KMS-11 (cell line): ENCODE data around the gene FOXS1.

Experiments
- H2AFZ ChIP-seq: fragments of 200-600 bp; sonication (generic); 2 replicates; pipeline ENCODE4 v1.6.1; 2016; ENCODE audit warnings: antibody characterized with exemption, mixed run types, low read depth
- H3K27ac ChIP-seq: fragments of 200-600 bp; sonication (generic); 2 replicates; pipeline ENCODE4 v1.6.1; 2016; ENCODE audit warnings: mild to moderate bottlenecking, mixed run types
- H3K27me3 ChIP-seq: fragments of 200-600 bp; sonication (generic); 2 replicates; pipeline ENCODE4 v1.6.1; 2017; ENCODE audit warnings: mild to moderate bottlenecking, low read depth, mixed run types, moderate library complexity; ENCODE audit not compliant: insufficient read depth
- H3K36me3 ChIP-seq: fragments of 200-600 bp; sonication (generic); 2 replicates; pipeline ENCODE4 v1.6.1; 2017; ENCODE audit warnings: mild to moderate bottlenecking, mixed run types; ENCODE audit not compliant: insufficient read depth
- H3K4me1 ChIP-seq: fragments of 200-600 bp; sonication (generic); 2 replicates; pipeline ENCODE4 v1.6.1; 2016; ENCODE audit warnings: mild to moderate bottlenecking, low read depth, mixed run types; ENCODE audit not compliant: poor library complexity, severe bottlenecking
- H3K4me2 ChIP-seq: fragments of 200-600 bp; sonication (generic); 2 replicates; pipeline ENCODE4 v1.7.0; 2016; ENCODE audit warnings: mild to moderate bottlenecking, mixed run types
- H3K4me3 ChIP-seq: fragments of 200-600 bp; sonication (generic); IDR thresholded peaks from 2 replicates; pipeline ENCODE4 v1.6.1; 2017; ENCODE audit warnings: low read depth, low read length, mixed read lengths; ENCODE audit not compliant: insufficient read depth
- H3K79me2 ChIP-seq: fragments of 200-600 bp; sonication (generic); 2 replicates; pipeline ENCODE4 v1.6.1; 2016; ENCODE audit warnings: low read depth, mixed run types; ENCODE audit not compliant: insufficient read depth
- H3K9ac ChIP-seq: fragments of 200-600 bp; sonication (generic); 2 replicates; pipeline ENCODE4 v1.6.1; 2016; ENCODE audit warnings: mild to moderate bottlenecking, mixed run types
- H4K20me1 ChIP-seq: fragments of 200-600 bp; sonication (generic); 2 replicates; pipeline ENCODE4 v1.6.1; 2016; ENCODE audit warnings: mild to moderate bottlenecking, mixed run types; ENCODE audit not compliant: insufficient read depth
- TF ChIP-seq, protein P1 (sequence below): fragments of 200-600 bp; sonication (generic); conservative IDR thresholded peaks from 2 replicates; pipeline ENCODE4 v1.6.1; 2017; ENCODE audit warnings: low read depth, mild to moderate bottlenecking, antibody characterized with exemption, low read length, moderate library complexity, mixed read lengths

FOXS1 gene

DNA sequence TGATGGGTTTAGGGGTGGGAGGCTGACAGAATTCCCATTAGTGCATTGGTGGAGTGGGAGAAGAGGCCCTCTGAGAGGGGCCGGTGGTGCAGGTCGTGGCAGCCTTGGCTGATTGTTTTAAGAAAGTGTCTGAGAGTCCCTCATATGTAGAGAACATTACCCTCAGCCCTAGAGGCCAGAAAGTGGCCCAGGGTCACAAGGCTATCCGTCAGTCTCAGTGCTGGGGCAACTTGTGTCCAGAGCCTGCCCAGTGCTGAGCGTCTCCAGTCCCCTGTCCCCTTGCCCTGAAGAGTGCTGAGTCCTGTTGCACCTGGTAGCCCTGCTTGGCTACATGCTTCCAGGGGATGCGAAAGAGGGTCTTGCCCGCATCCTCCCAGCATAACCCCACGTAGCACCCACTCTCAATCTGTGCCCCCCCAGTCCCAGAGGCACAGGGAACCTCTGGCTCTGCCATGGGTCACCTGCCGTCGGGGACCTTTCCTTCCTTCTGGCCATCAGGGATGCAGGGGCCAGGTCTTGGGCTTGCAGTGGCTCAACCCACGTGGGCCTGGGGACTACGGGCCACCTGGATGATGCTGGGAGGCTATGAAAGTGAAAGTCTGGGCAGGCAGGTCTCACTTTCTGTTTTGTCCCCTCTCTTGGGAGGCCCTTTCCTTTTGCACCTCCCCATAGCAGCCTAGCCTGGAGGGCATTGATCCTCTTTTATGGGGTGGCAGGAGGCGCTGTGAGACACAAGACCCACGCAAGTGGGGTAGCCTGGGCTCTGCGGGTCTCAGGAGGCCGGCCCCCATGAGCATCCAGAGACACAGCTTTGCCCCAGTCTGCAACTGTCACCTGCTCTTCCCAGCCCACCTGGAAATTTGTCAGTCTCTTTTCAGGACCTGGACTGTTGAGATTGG is 12.7 kb upstream of the FOXS1 start:
- H3K27me3 ChIP-seq = peaks cover 87% of the 10 kb centered on the region

DNA sequence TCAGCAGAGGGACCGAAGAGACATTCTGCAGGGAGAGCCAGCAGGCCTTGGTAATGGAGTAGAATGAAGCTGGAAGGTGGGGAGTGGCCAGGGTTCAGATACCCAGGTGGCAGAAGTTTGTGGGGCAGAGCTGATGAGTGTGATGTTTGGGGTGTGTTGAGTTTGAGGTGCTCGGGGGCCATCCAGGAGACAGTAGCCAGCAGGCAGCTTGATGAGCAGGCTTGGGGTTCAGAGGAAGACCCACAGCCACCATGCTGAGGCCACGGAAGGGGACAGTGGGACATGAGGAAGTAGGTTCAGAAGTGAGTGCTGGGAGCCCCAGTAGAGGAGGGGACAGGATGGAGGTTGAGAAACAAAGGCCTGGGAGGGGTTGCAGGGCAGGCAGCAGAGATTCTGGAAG is 11.1 kb upstream of the FOXS1 start:
- Histone ChIP-seq H3K27me3 (peaks cover 89% of the 10 kb centered on the region), H3K4me1 (peaks cover 23% of the 10 kb centered on the region), H3K9ac (no peak overlapping the region), H3K4me3 (no peak overlapping the region), H3K4me2 (no peak overlapping the region), H4K20me1 (no peaks in the 10 kb centered on the region), H2AFZ (no peak overlapping the region), H3K36me3 (no peaks in the 10 kb centered on the region), H3K79me2 (no peaks in the 10 kb centered on the region), H3K27ac (no peak overlapping the region)
- TF ChIP-seq, protein P1, sequence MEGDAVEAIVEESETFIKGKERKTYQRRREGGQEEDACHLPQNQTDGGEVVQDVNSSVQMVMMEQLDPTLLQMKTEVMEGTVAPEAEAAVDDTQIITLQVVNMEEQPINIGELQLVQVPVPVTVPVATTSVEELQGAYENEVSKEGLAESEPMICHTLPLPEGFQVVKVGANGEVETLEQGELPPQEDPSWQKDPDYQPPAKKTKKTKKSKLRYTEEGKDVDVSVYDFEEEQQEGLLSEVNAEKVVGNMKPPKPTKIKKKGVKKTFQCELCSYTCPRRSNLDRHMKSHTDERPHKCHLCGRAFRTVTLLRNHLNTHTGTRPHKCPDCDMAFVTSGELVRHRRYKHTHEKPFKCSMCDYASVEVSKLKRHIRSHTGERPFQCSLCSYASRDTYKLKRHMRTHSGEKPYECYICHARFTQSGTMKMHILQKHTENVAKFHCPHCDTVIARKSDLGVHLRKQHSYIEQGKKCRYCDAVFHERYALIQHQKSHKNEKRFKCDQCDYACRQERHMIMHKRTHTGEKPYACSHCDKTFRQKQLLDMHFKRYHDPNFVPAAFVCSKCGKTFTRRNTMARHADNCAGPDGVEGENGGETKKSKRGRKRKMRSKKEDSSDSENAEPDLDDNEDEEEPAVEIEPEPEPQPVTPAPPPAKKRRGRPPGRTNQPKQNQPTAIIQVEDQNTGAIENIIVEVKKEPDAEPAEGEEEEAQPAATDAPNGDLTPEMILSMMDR = no peak

More for the DNA sequence above, 12.7 kb upstream of the FOXS1 start:
- Histone ChIP-seq H3K79me2 (no peaks in the 10 kb centered on the region), H4K20me1 (no peaks in the 10 kb centered on the region), H3K4me1 (peaks cover 18% of the 10 kb centered on the region), H3K27ac (no peak overlapping the region), H2AFZ (no peak overlapping the region), H3K36me3 (no peaks in the 10 kb centered on the region), H3K4me3 (no peak overlapping the region), H3K9ac (no peak overlapping the region), H3K4me2 (peak overlapping the region; percentile 31; the same call in 1 of the 2 replicates)
- TF ChIP-seq, protein P1 = no peak

DNA sequence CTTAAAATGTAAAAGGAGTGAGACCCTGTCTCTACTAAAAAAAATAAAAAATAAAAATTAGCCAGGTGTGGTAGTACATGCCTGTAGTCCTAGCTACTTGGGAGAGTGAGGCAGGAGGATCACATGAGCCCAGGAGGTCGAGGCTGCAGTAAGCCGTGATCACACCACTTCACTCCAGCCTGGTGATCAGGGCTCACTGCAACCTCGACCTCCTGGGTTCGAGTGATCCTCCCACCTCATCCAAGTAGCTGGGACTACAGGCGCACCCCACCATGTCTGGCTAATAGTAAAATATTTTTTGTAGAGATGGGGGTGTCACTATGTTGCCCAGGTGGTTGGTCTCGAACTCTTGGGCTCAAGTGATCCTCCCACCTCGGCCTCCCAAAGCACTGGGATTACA is 8.1 kb upstream of the FOXS1 start:
- no peaks in the 10 kb centered on the region for H3K36me3 ChIP-seq
- H4K20me1 ChIP-seq = no peaks in the 10 kb centered on the region
- no peak overlapping the region for H3K4me3 ChIP-seq
- no peak overlapping the region for H3K27ac ChIP-seq
- H3K27me3 ChIP-seq = peaks cover 88% of the 10 kb centered on the region
- H3K79me2 ChIP-seq = no peaks in the 10 kb centered on the region
- no peak overlapping the region for H3K9ac ChIP-seq
- no peak overlapping the region for H2AFZ ChIP-seq
- H3K4me1 ChIP-seq = peaks cover 10% of the 10 kb centered on the region
- TF ChIP-seq, protein P1 = no peak
- no peak overlapping the region for H3K4me2 ChIP-seq

DNA sequence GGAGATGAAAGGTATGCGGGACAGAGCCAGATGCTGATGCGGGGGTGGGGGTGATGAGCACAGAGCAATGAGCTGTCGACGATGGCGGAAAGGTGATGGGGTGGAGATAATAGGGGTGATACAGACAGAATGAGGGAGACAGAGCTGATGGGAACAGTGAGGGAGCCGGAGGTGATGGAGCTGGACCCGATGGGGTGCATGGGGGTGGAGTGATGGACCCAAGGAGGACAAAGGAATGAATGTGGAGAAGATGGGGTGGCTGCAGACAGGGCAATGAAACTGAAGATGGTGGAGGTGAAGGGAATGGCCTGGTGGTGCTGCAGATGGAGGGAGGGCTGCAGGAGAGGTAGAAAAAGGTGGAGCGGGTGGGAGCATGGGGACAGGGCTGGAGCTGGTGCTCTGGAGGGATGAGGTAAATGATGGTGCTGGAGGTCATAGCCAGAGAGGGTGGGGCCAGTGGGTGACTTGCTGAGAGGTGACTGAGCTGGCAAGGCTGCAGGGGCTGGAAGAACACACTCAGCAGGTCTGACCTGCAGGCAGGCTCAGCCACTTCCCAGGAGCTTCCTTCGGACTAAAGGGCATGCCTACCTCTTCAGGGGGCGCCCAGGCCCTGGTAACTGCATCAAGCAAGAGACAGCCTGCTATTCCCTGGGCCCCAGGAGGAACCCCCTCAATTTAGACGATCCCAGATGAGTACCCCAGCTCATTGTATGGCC is 6.0 kb upstream of the FOXS1 start:
- no peak overlapping the region for H3K4me3 ChIP-seq
- no peak overlapping the region for H3K9ac ChIP-seq
- H3K4me1 ChIP-seq = peaks cover 14% of the 10 kb centered on the region

More for the DNA sequence above, 6.0 kb upstream of the FOXS1 start:
- H3K79me2 ChIP-seq = no peaks in the 10 kb centered on the region
- no peak overlapping the region for H3K27ac ChIP-seq
- H2AFZ ChIP-seq = no peak overlapping the region
- H4K20me1 ChIP-seq = no peaks in the 10 kb centered on the region
- TF ChIP-seq, protein P1 = no peak
- H3K36me3 ChIP-seq = no peaks in the 10 kb centered on the region
- no peak overlapping the region for H3K4me2 ChIP-seq
- peaks cover 87% of the 10 kb centered on the region for H3K27me3 ChIP-seq
